GM12892 (cell line): Measurements from ENCODE around the gene PRKN.

Experiments
- POLR2A ChIP-seq: IDR thresholded peaks from 2 replicates; pipeline ENCODE4 v1.6.1; 2011; ENCODE audit warnings: low read depth, low read length, control low read depth
- POLR2AphosphoS5 ChIP-seq: IDR thresholded peaks from 2 replicates; pipeline ENCODE4 v1.6.1; 2011; ENCODE audit warnings: low read depth, low read length, control low read depth

DNA sequence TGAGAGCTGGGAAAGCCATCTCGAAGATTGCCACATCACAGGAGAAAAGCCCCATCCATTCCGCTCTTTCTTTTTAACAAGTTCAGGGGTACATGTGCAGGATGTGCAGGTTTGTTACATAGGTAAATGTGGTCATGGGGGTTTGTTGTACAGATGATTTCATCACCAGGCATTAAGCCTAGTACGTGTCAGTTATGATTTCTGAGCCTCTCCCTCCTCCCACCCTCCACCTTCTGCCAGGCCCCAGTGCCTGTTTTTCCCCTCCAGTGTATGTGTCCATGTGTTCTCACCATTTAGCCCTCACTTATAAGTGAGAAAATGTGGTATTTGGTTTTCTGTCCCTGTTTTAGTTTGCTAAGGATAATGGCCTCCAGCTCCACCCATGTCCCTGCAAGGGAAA is 887.2 kb downstream of the PRKN start:
- TF ChIP-seq POLR2A (no peak), POLR2AphosphoS5 (no peak)
